Erythroblast (primary cell): Measurements from ENCODE around the gene COQ8A.

Experiments used
- GATA1 ChIP-seq: IDR thresholded peaks from 2 replicates; pipeline ENCODE4 v1.6.1; 2011; ENCODE audit warnings: low read depth, mild to moderate bottlenecking, control low read depth, low read length, moderate library complexity
- POLR2A ChIP-seq: IDR thresholded peaks from 2 replicates; pipeline ENCODE4 v1.6.1; 2011; ENCODE audit warnings: mild to moderate bottlenecking, low read length

- TF ChIP-seq POLR2A (no peak), GATA1 (no peak)
Observed at GRCh38 chr1:226903819-226904716, 36.0 kb upstream of the COQ8A start.
